ENCODE measurements around the gene CLIP4.

The CLIP4 gene

GRCh38 chr2:29134933-29135332 is 19.7 kb downstream of the CLIP4 start:
- DNase-seq (ENCODE audit: low spot score) (no peak), ATAC-seq (ENCODE audit: low read depth) (no peak)
- Histone ChIP-seq H3K4me1 (ENCODE audit: insufficient read depth, poor library complexity, severe bottlenecking) (peaks cover 8% of the 10 kb centered on the region), H3K27me3 (ENCODE audit: insufficient read depth, poor library complexity, severe bottlenecking) (no peaks in the 10 kb centered on the region), H3K4me3 (ENCODE audit: severe bottlenecking) (no peak overlapping the region), H3K9me3 (ENCODE audit: severe bottlenecking) (no peaks in the 10 kb centered on the region), H3K27ac (ENCODE audit: poor library complexity, severe bottlenecking) (no peak overlapping the region), H3K36me3 (ENCODE audit: low read depth) (peaks cover 76% of the 10 kb centered on the region)
- no peak for TF ChIP-seq CTCF (IDR thresholded peaks at IDR 0.05; ENCODE audit: poor library complexity, severe bottlenecking)

GRCh38 chr2:29139152-29139551 is 23.9 kb downstream of the CLIP4 start:
- TF ChIP-seq CTCF (IDR thresholded peaks at IDR 0.05; ENCODE audit: poor library complexity, severe bottlenecking), result no peak
- Histone ChIP-seq H3K4me1 (ENCODE audit: insufficient read depth, poor library complexity, severe bottlenecking) (no peaks in the 10 kb centered on the region), H3K27ac (ENCODE audit: poor library complexity, severe bottlenecking) (no peak overlapping the region), H3K36me3 (ENCODE audit: low read depth) (peaks cover 55% of the 10 kb centered on the region), H3K4me3 (ENCODE audit: severe bottlenecking) (no peak overlapping the region), H3K9me3 (ENCODE audit: severe bottlenecking) (no peaks in the 10 kb centered on the region), H3K27me3 (ENCODE audit: insufficient read depth, poor library complexity, severe bottlenecking) (no peaks in the 10 kb centered on the region)
- DNase-seq (ENCODE audit: low spot score), result no peak
- ATAC-seq (ENCODE audit: low read depth), result no peak

GRCh38 chr2:29139731-29140130 is 24.5 kb downstream of the CLIP4 start:
- Histone ChIP-seq H3K27ac (ENCODE audit: poor library complexity, severe bottlenecking) (no peak overlapping the region), H3K9me3 (ENCODE audit: severe bottlenecking) (no peaks in the 10 kb centered on the region), H3K27me3 (ENCODE audit: insufficient read depth, poor library complexity, severe bottlenecking) (no peaks in the 10 kb centered on the region), H3K4me3 (ENCODE audit: severe bottlenecking) (no peak overlapping the region), H3K36me3 (ENCODE audit: low read depth) (peaks cover 53% of the 10 kb centered on the region), H3K4me1 (ENCODE audit: insufficient read depth, poor library complexity, severe bottlenecking) (no peaks in the 10 kb centered on the region)
- TF ChIP-seq CTCF (IDR thresholded peaks at IDR 0.05; ENCODE audit: poor library complexity, severe bottlenecking), result no peak
- DNase-seq (ENCODE audit: low spot score) (no peak), ATAC-seq (ENCODE audit: low read depth) (no peak)

- TF ChIP-seq CTCF (IDR thresholded peaks at IDR 0.05; ENCODE audit: poor library complexity, severe bottlenecking), result no peak
- H3K4me1 ChIP-seq (ENCODE audit: insufficient read depth, poor library complexity, severe bottlenecking), result no peaks in the 10 kb centered on the region
- no peaks in the 10 kb centered on the region for H3K27me3 ChIP-seq (ENCODE audit: insufficient read depth, poor library complexity, severe bottlenecking)
- no peak overlapping the region for H3K4me3 ChIP-seq (ENCODE audit: severe bottlenecking)
- H3K27ac ChIP-seq (ENCODE audit: poor library complexity, severe bottlenecking), result no peak overlapping the region
- H3K9me3 ChIP-seq (ENCODE audit: severe bottlenecking), result no peaks in the 10 kb centered on the region
- no peak for DNase-seq (ENCODE audit: low spot score)
- peaks cover 35% of the 10 kb centered on the region for H3K36me3 ChIP-seq (ENCODE audit: low read depth)
- no peak for ATAC-seq (ENCODE audit: low read depth)
Observed at GRCh38 chr2:29143657-29144056, 28.4 kb downstream of the CLIP4 start.

GRCh38 chr2:29146197-29146596 is 31.0 kb downstream of the CLIP4 start:
- no peaks in the 10 kb centered on the region for H3K4me1 ChIP-seq (ENCODE audit: insufficient read depth, poor library complexity, severe bottlenecking)
- no peak for ATAC-seq (ENCODE audit: low read depth)

More at GRCh38 chr2:29146197-29146596, 31.0 kb downstream of the CLIP4 start:
- H3K36me3 ChIP-seq (ENCODE audit: low read depth), result peaks cover 33% of the 10 kb centered on the region
- no peak overlapping the region for H3K27ac ChIP-seq (ENCODE audit: poor library complexity, severe bottlenecking)
- DNase-seq (ENCODE audit: low spot score), result no peak
- H3K27me3 ChIP-seq (ENCODE audit: insufficient read depth, poor library complexity, severe bottlenecking), result no peaks in the 10 kb centered on the region
- H3K4me3 ChIP-seq (ENCODE audit: severe bottlenecking), result no peak overlapping the region
- no peak for TF ChIP-seq CTCF (IDR thresholded peaks at IDR 0.05; ENCODE audit: poor library complexity, severe bottlenecking)
- H3K9me3 ChIP-seq (ENCODE audit: severe bottlenecking), result no peaks in the 10 kb centered on the region
